OCI-LY7 (cell line): ENCODE data around the gene MACROD2. TPM values are rescaled to one million over a fixed set of nuclear protein-coding genes. Genes with fewer than 3 reads are reported as not detected.

ENCODE experiments used
- BruUV-seq: library from RNA; stranded (reverse); fragments of 400-500 nt; replicated peaks from 2 replicates; lab custom pipeline; 2021; lab: Mats Ljungman, UMichigan
- CTCF ChIA-PET: fragments of 300-600 bp; sonication (Branson Sonifier 250); formaldehyde crosslinking; loops from one replicate; lab custom pipeline; 2022; ENCODE audit warnings: antibody characterized with exemption; ENCODE audit not compliant: unreplicated experiment; lab: Charles Lee
- POLR2A ChIA-PET: fragments of 300-600 bp; sonication (Branson Sonifier 250); formaldehyde crosslinking; loops from one replicate; lab custom pipeline; 2022; ENCODE audit warnings: antibody characterized with exemption; lab: Charles Lee
- DNase-seq: peaks from one replicate; pipeline ENCODE4 v3.0.0-alpha.2; 2015; ENCODE audit warnings: low spot score
- H2AFZ ChIP-seq: fragments of 200-600 bp; sonication (generic), shearing (Covaris generic); 2 replicates; pipeline ENCODE4 v1.6.1; 2014; ENCODE audit warnings: mild to moderate bottlenecking, antibody characterized with exemption, low read length, moderate library complexity
- H3K27ac ChIP-seq: fragments of 200-600 bp; sonication (generic); 2 replicates; pipeline ENCODE4 v1.5.1; 2014; ENCODE audit warnings: mixed run types, low read depth, mild to moderate bottlenecking, moderate library complexity, low read length, inconsistent platforms; ENCODE audit not compliant: poor library complexity, severe bottlenecking
- H3K36me3 ChIP-seq: fragments of 200-600 bp; sonication (generic); 2 replicates; pipeline ENCODE4 v1.6.1; 2014; ENCODE audit warnings: mild to moderate bottlenecking, antibody characterized with exemption, low read length, moderate library complexity, mixed read lengths; ENCODE audit not compliant: insufficient read depth
- H3K4me1 ChIP-seq: fragments of 200-600 bp; sonication (generic); 2 replicates; pipeline ENCODE4 v1.5.1; 2014; ENCODE audit warnings: mild to moderate bottlenecking, low read length; ENCODE audit not compliant: insufficient read depth, poor library complexity, severe bottlenecking
- H3K4me2 ChIP-seq: fragments of 200-600 bp; sonication (generic); 2 replicates; pipeline ENCODE4 v1.6.1; 2014; ENCODE audit warnings: mild to moderate bottlenecking, low read length
- H3K4me3 ChIP-seq: fragments of 200-600 bp; sonication (generic); 2 replicates; pipeline ENCODE4 v1.5.1; 2014; ENCODE audit warnings: mild to moderate bottlenecking, low read depth, low read length; ENCODE audit not compliant: poor library complexity, severe bottlenecking
- H3K79me2 ChIP-seq: fragments of 200-600 bp; sonication (generic); 2 replicates; pipeline ENCODE4 v1.6.1; 2016; ENCODE audit warnings: low read depth, mild to moderate bottlenecking, low read length, moderate library complexity, mixed read lengths; ENCODE audit not compliant: insufficient read depth
- H3K9me2 ChIP-seq: fragments of 200-600 bp; sonication (generic); 2 replicates; pipeline ENCODE4 v1.6.1; 2016; ENCODE audit warnings: mild to moderate bottlenecking, low read length, mixed read lengths; ENCODE audit not compliant: insufficient read depth
- H3K9me3 ChIP-seq: fragments of 200-600 bp; sonication (generic); 2 replicates; pipeline ENCODE4 v1.6.1; 2014; ENCODE audit warnings: mild to moderate bottlenecking, mixed run types, low read length, mixed read lengths
- H4K20me1 ChIP-seq: fragments of 200-600 bp; sonication (generic); 2 replicates; pipeline ENCODE4 v1.6.1; 2014; ENCODE audit warnings: mild to moderate bottlenecking, antibody characterized with exemption, low read length, moderate library complexity, mixed read lengths; ENCODE audit not compliant: insufficient read depth
- CTCF ChIP-seq: fragments of 200-600 bp; sonication (generic); conservative IDR thresholded peaks from 2 replicates; pipeline ENCODE4 v1.5.1; 2014; ENCODE audit warnings: mild to moderate bottlenecking, antibody characterized with exemption, low read length, moderate library complexity, mixed read lengths
- EZH2phosphoT487 ChIP-seq: fragments of 200-600 bp; sonication (generic); IDR thresholded peaks from 2 replicates; pipeline ENCODE4 v1.6.1; 2018; ENCODE audit warnings: low read depth, borderline replicate concordance, mild to moderate bottlenecking, mixed run types, antibody characterized with exemption, low read length, moderate library complexity, mixed read lengths
- intact Hi-C: fragments of 100-400 bp; cut with micrococcal nuclease; formaldehyde crosslinking; loops from one replicate; pipeline ENCODE4 v1.10.0; 2022; ENCODE audit not compliant: unreplicated experiment
- total RNA-seq, 2 experiments: library from RNA; depleted of rRNA in 1 of 2; stranded (reverse); fragments of >200 nt in 1 of 2; shearing (Covaris generic) in 1 of 2; gene quantifications; 2 replicates each; pipeline ENCODE4 v1.2.3, GENCODE V29; 2014 to 2022

Gene MACROD2
- total RNA-seq, 2 experiments from 2014 or later = 0.09 to 4.5 TPM

GRCh38 chr20:15164726-15165125 lies 1169.4 kb downstream of the MACROD2 start:
- Histone ChIP-seq H3K4me1 (no peaks in the 10 kb centered on the region), H3K79me2 (no peaks in the 10 kb centered on the region), H4K20me1 (no peaks in the 10 kb centered on the region), H3K4me3 (no peak overlapping the region), H3K9me3 (no peaks in the 10 kb centered on the region), H2AFZ (no peak overlapping the region), H3K27ac (no peak overlapping the region), H3K36me3 (no peaks in the 10 kb centered on the region), H3K9me2 (no peaks in the 10 kb centered on the region), H3K4me2 (no peak overlapping the region)
- BruUV-seq = no TSS peak
- CTCF ChIA-PET = no interaction called here
- POLR2A ChIA-PET = no interaction called here
- no peak for DNase-seq
- no peak for TF ChIP-seq CTCF
- intact Hi-C loops = no loop called here

GRCh38 chr20:15166744-15167143 lies 1171.4 kb downstream of the MACROD2 start:
- no peaks in the 10 kb centered on the region for H3K9me2 ChIP-seq
- CTCF ChIA-PET = no interaction called here
- BruUV-seq = no TSS peak
- no peak overlapping the region for H2AFZ ChIP-seq
- no peaks in the 10 kb centered on the region for H3K4me1 ChIP-seq
- no peak overlapping the region for H3K27ac ChIP-seq
- H3K79me2 ChIP-seq = no peaks in the 10 kb centered on the region
- H3K4me2 ChIP-seq = no peak overlapping the region
- no peaks in the 10 kb centered on the region for H4K20me1 ChIP-seq
- H3K36me3 ChIP-seq = no peaks in the 10 kb centered on the region
- no peaks in the 10 kb centered on the region for H3K9me3 ChIP-seq
- no peak for DNase-seq
- TF ChIP-seq EZH2phosphoT487 (no peak), CTCF (no peak)
- no peak overlapping the region for H3K4me3 ChIP-seq
- POLR2A ChIA-PET = interaction anchor here (0.7 kb wide), 1 partner anchor 44 kb away, joined by 3 read pairs; no protein-coding TSS in a partner anchor
- intact Hi-C loops = no loop called here

GRCh38 chr20:15171016-15171415 lies 1175.7 kb downstream of the MACROD2 start:
- no peak overlapping the region for H3K4me3 ChIP-seq
- no peaks in the 10 kb centered on the region for H3K36me3 ChIP-seq
- H3K9me3 ChIP-seq = no peaks in the 10 kb centered on the region
- intact Hi-C loops = no loop called here
- BruUV-seq = no TSS peak
- CTCF ChIA-PET = no interaction called here
- no peaks in the 10 kb centered on the region for H3K9me2 ChIP-seq
- H3K4me1 ChIP-seq = no peaks in the 10 kb centered on the region
- POLR2A ChIA-PET = interaction anchor here (0.5 kb wide), 1 partner anchor 503 kb away, joined by 4 read pairs; no protein-coding TSS in a partner anchor
- H3K27ac ChIP-seq = no peak overlapping the region
- no peak for DNase-seq
- H2AFZ ChIP-seq = no peak overlapping the region
- no peaks in the 10 kb centered on the region for H4K20me1 ChIP-seq
- H3K4me2 ChIP-seq = no peak overlapping the region
- H3K79me2 ChIP-seq = no peaks in the 10 kb centered on the region
- TF ChIP-seq EZH2phosphoT487 = no peak
- TF ChIP-seq CTCF = no peak
